ENCODE measurements around the gene CCNG1. TPM values are rescaled to one million over a fixed set of nuclear protein-coding genes. Genes with fewer than 3 reads are reported as not detected.

The CCNG1 gene
- total RNA-seq, 6 donors from 2014 or later = 52.5 to 118 (median 73.8) TPM

DNA sequence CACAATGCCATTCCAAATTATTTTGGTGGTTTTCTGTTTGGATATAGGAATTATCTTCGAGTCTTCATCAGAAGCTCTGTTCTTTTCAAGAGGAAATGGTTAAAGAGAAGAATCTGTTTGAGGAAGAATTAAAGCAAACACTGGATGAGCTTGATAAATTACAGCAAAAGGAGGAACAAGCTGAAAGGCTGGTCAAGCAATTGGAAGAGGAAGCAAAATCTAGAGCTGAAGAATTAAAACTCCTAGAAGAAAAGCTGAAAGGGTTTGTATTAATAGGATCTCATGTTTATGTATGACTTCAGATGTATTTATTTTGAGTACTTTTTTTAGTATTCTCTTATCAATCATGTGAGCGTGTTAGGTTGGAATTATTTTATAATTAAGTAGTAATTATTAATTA lies 38.0 kb downstream of the CCNG1 start:
- H3K4me1 ChIP-seq = no peaks in the 10 kb centered on the region
- H3K27me3 ChIP-seq = no peaks in the 10 kb centered on the region
- no peak overlapping the region for H3K27ac ChIP-seq
- no peak for ATAC-seq (ENCODE audit: low FRiP score in 2 of 2)
- TF ChIP-seq EP300 (IDR thresholded peaks at IDR 0.05) = no peak
- TF ChIP-seq CTCF (IDR thresholded peaks at IDR 0.05) = no peak
- TF ChIP-seq POLR2AphosphoS5 (IDR thresholded peaks at IDR 0.05) = no peak
- TF ChIP-seq POLR2A (IDR thresholded peaks at IDR 0.05) = no peak
- WGBS, 2 donors = 69 to 76% methylated on average over 2 of the region's 2 CpGs
- H3K9me3 ChIP-seq = no peaks in the 10 kb centered on the region
- no peaks in the 10 kb centered on the region for H3K36me3 ChIP-seq
- DNase-seq = no peak
- H3K4me3 ChIP-seq = no peak overlapping the region

DNA sequence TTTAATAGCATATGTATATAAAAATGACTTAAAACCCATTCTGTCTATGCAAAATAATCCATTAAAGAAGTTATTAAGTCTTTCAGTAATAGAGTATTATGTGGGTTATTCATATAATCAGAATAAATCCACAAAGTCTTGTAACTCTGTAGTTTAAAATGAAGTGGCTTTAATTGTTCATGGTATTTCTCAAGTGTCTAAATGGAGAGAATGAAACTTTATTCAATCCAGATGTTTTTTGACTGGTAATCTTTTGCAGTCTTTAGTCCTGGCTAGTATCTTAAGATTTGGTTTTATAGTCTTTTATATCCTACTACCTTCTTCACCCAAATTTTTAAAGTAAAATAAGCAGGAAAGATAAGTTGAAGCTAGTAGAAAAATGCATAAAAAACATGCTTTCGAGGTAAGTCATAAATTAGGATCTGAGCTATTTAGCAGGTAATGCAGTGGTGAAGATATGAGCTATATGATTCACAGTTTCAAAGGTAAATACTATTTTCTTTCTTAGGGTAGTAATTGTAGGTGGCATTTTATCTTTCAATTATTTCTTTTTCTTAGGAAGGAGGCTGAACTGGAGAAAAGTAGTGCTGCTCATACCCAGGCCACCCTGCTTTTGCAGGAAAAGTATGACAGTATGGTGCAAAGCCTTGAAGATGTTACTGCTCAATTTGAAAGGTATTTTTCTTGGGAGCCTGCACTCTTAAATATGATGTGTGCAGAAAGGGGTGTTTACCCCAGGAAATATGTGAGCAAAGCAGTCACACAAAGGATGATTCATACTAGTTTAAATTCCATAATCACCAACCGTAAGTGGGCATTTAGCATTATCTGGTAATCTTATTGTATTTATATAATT lies 41.0 kb downstream of the CCNG1 start:
- H3K9me3 ChIP-seq = no peaks in the 10 kb centered on the region
- no peak overlapping the region for H3K4me3 ChIP-seq

DNA sequence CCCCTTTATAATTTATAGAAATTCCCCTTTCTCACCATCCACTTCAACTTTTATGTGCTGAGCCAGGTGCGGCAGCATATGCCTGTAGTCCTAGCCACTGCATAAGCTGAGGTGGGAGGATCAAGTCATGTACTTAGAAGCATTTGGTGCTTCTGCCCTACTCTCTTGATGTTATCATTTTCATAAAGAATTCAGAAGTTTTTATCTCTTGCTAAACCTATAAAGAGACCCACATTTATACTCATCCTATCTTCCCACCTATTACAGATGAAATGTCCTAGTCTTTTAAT lies 41.5 kb downstream of the CCNG1 start:
- TF ChIP-seq POLR2A (IDR thresholded peaks at IDR 0.05) = no peak
- no peak for TF ChIP-seq EP300 (IDR thresholded peaks at IDR 0.05)
- TF ChIP-seq CTCF (IDR thresholded peaks at IDR 0.05) = no peak
- no peak for TF ChIP-seq POLR2AphosphoS5 (IDR thresholded peaks at IDR 0.05)
- Histone ChIP-seq H3K36me3 (no peaks in the 10 kb centered on the region), H3K9me3 (no peaks in the 10 kb centered on the region), H3K4me3 (no peak overlapping the region), H3K27ac (no peak overlapping the region), H3K27me3 (no peaks in the 10 kb centered on the region), H3K4me1 (no peaks in the 10 kb centered on the region)
- 95 to 100% methylated on average over 1 of the region's 1 CpG for WGBS, 2 donors
- no peak for ATAC-seq (ENCODE audit: low FRiP score in 2 of 2)
- no peak for DNase-seq

More for the DNA sequence above, 41.0 kb downstream of the CCNG1 start:
- H3K27me3 ChIP-seq = no peaks in the 10 kb centered on the region
- H3K36me3 ChIP-seq = no peaks in the 10 kb centered on the region
- H3K27ac ChIP-seq = no peak overlapping the region
- WGBS, 2 donors = 90 to 95% methylated on average over 2 of the region's 2 CpGs
- no peak for TF ChIP-seq POLR2AphosphoS5 (IDR thresholded peaks at IDR 0.05)
- no peak for TF ChIP-seq CTCF (IDR thresholded peaks at IDR 0.05)
- no peak for TF ChIP-seq POLR2A (IDR thresholded peaks at IDR 0.05)
- no peak for TF ChIP-seq EP300 (IDR thresholded peaks at IDR 0.05)
- no peak for DNase-seq
- no peak for ATAC-seq (ENCODE audit: low FRiP score in 2 of 2)
- no peaks in the 10 kb centered on the region for H3K4me1 ChIP-seq

GRCh38 chr5:163489055-163489744 lies 51.8 kb downstream of the CCNG1 start:
- TF ChIP-seq POLR2A (IDR thresholded peaks at IDR 0.05) (no peak), EP300 (IDR thresholded peaks at IDR 0.05) (no peak), POLR2AphosphoS5 (IDR thresholded peaks at IDR 0.05) (no peak), CTCF (IDR thresholded peaks at IDR 0.05) (no peak)
- DNase-seq (no peak), ATAC-seq (ENCODE audit: low FRiP score in 2 of 2) (no peak)
- Histone ChIP-seq H3K27ac (no peak overlapping the region), H3K9me3 (no peaks in the 10 kb centered on the region), H3K27me3 (no peaks in the 10 kb centered on the region), H3K36me3 (no peaks in the 10 kb centered on the region), H3K4me1 (no peaks in the 10 kb centered on the region), H3K4me3 (no peak overlapping the region)
- WGBS, 2 donors = 88 to 89% methylated on average over 6 of the region's 6 CpGs

Data from upper lobe of left lung (tissue), 6 donors.